G401 (cell line): ENCODE data around the gene OR2V2. TPM values are rescaled to one million over a fixed set of nuclear protein-coding genes. Genes with fewer than 3 reads are reported as not detected.
A peak's percentile ranks its signal among the peaks of the same experiment; 100 is the strongest.

Source experiments
- DNase-seq: peaks from one replicate; pipeline ENCODE4 v3.0.0-alpha.2; 2015; ENCODE audit warnings: low spot score
- in situ Hi-C: cut with HindIII; loops from 2 replicates; pipeline ENCODE4 v1.10.0; 2016; ENCODE audit warnings: low sequenced_read_pairs, mixed read lengths
- total RNA-seq: library from RNA; depleted of rRNA; stranded (reverse); fragments of >200 nt; shearing (Covaris generic); gene quantifications from 2 replicates; pipeline ENCODE4 v1.2.3, GENCODE V29; 2014

Gene OR2V2
- total RNA-seq, 1 experiment from 2014 or later, result not detected

- in situ Hi-C loops, result no loop called here
- no peak for DNase-seq
These were observed 38.6 kb downstream of the OR2V2 start for GRCh38 chr5:181186022-181186421.

- in situ Hi-C loops, result no loop called here
These were observed 39.7 kb downstream of the OR2V2 start for GRCh38 chr5:181186986-181187499.

GRCh38 chr5:181187500-181188213, 40.3 kb downstream of the OR2V2 start:
- peak; percentile 86 for DNase-seq
- in situ Hi-C loops, result no loop called here

More at GRCh38 chr5:181186986-181187499, 39.7 kb downstream of the OR2V2 start:
- DNase-seq, result peak; percentile 33

- in situ Hi-C loops, result no loop called here
- peak; percentile 92 for DNase-seq
These were observed 41.4 kb downstream of the OR2V2 start for GRCh38 chr5:181188700-181189362.

GRCh38 chr5:181189363-181189961, 42.1 kb downstream of the OR2V2 start:
- DNase-seq, result peak; percentile 53
- in situ Hi-C loops, result no loop called here

- in situ Hi-C loops, result no loop called here
- peak; percentile 59 for DNase-seq
These were observed 42.8 kb downstream of the OR2V2 start for GRCh38 chr5:181189962-181190710.

- peak; percentile 59 for DNase-seq
- in situ Hi-C loops, result no loop called here
These were observed 43.5 kb downstream of the OR2V2 start for GRCh38 chr5:181190711-181191525.

- in situ Hi-C loops, result no loop called here
These were observed 44.3 kb downstream of the OR2V2 start for GRCh38 chr5:181191526-181192336.

GRCh38 chr5:181192337-181193046, 45.1 kb downstream of the OR2V2 start:
- DNase-seq, result no peak

More at GRCh38 chr5:181191526-181192336, 44.3 kb downstream of the OR2V2 start:
- peak; percentile 93 for DNase-seq

GRCh38 chr5:181193656-181194055, 46.3 kb downstream of the OR2V2 start:
- in situ Hi-C loops, result no loop called here
- DNase-seq, result no peak

More at GRCh38 chr5:181192337-181193046, 45.1 kb downstream of the OR2V2 start:
- in situ Hi-C loops, result no loop called here

GRCh38 chr5:181194489-181195248, 47.3 kb downstream of the OR2V2 start:
- in situ Hi-C loops, result no loop called here
- no peak for DNase-seq

GRCh38 chr5:181195249-181195761, 47.9 kb downstream of the OR2V2 start:
- in situ Hi-C loops, result no loop called here
- no peak for DNase-seq

- in situ Hi-C loops, result no loop called here
- DNase-seq, result no peak
These were observed 50.1 kb downstream of the OR2V2 start for GRCh38 chr5:181197326-181197951.

- no peak for DNase-seq
- in situ Hi-C loops, result no loop called here
These were observed 50.8 kb downstream of the OR2V2 start for GRCh38 chr5:181198106-181198685.

GRCh38 chr5:181198905-181199519, 51.6 kb downstream of the OR2V2 start:
- in situ Hi-C loops, result no loop called here
- no peak for DNase-seq
